Esophagus muscularis mucosa (tissue), 4 donors: ENCODE measurements around the gene C1QTNF5. TPM values are rescaled to one million over a fixed set of nuclear protein-coding genes. Genes with fewer than 3 reads are reported as not detected.

Source experiments
- DNase-seq: peaks from one replicate; pipeline ENCODE4 v3.0.0-alpha.2; 2017; ENCODE audit errors: extremely low spot score
- H3K27ac ChIP-seq, 4 donors: fragments of 200-600 bp; sonication (generic); replicated peaks in 1 of 4; 1 replicate in 3 of 4; 2 replicates in 1 of 4; pipeline ENCODE4 v1.5.1; 2016 to 2019; ENCODE audit warnings: mild to moderate bottlenecking in 1 of 4
- H3K27me3 ChIP-seq, 4 donors: fragments of 200-600 bp; sonication (generic); one replicate each; pipeline versions ENCODE4 v1.5.1 to v1.6.0; 2016 to 2019
- H3K36me3 ChIP-seq, 4 donors: fragments of 200-600 bp; sonication (generic); one replicate each; pipeline ENCODE4 v1.5.1; 2016 to 2019
- H3K4me1 ChIP-seq, 4 donors: fragments of 200-600 bp; sonication (generic); one replicate each; pipeline ENCODE4 v1.5.1; 2016 to 2019
- H3K4me3 ChIP-seq, 4 donors: fragments of 200-600 bp; sonication (generic); 1 replicate in 2 of 4; 2 replicates in 2 of 4; pipeline ENCODE4 v1.5.1; 2016 to 2019; ENCODE audit warnings: mild to moderate bottlenecking in 4 of 4, moderate library complexity in 1 of 4
- H3K9me3 ChIP-seq, 4 donors: fragments of 200-600 bp; sonication (generic); 1 replicate in 3 of 4; 2 replicates in 1 of 4; pipeline ENCODE4 v1.5.1; 2016 to 2019
- CTCF ChIP-seq, 3 experiments: fragments of 200-600 bp in 2 of 3; fragments of 450-650 bp in 1 of 3; sonication (generic) in 2 of 3; IDR thresholded peaks; one replicate each; pipeline ENCODE4 v1.5.1; 2017 to 2019; ENCODE audit warnings: antibody characterized with exemption in 3 of 3, mild to moderate bottlenecking in 2 of 3, moderate library complexity in 1 of 3
- EP300 ChIP-seq: sonication (generic); formaldehyde crosslinking; IDR thresholded peaks from one replicate; pipeline ENCODE4 v1.6.1; 2017; ENCODE audit warnings: antibody characterized with exemption
- POLR2A ChIP-seq: fragments of 450-650 bp; IDR thresholded peaks from one replicate; pipeline ENCODE4 v1.6.1; 2017; ENCODE audit warnings: antibody characterized with exemption, moderate library complexity, mild to moderate bottlenecking, low read depth
- POLR2AphosphoS5 ChIP-seq, 2 donors: sonication (generic); formaldehyde crosslinking; IDR thresholded peaks; one replicate each; pipeline ENCODE4 v1.6.1; 2017; ENCODE audit warnings: antibody characterized with exemption in 2 of 2
- WGBS: methylation state at CpG from one replicate; pipeline ENCODE4 v1.1.5; 2018; 5-methylcytosine and 5-hydroxymethylcytosine counted together
- intact Hi-C: fragments of 100-400 bp; cut with DNase I; formaldehyde crosslinking; loops from one replicate; pipeline ENCODE4 v1.15.1; 2023
- total RNA-seq, 4 donors: library from RNA; depleted of rRNA; stranded (reverse); fragments of >200 nt; gene quantifications; one replicate each; pipeline versions ENCODE4 v1.1.0 to v1.2.1, GENCODE V29; 2016

C1QTNF5 gene
- total RNA-seq, 4 donors from 2014 or later = 23.7 to 74.3 (median 51.6) TPM

- intact Hi-C loops = no loop called here
- H3K4me3 ChIP-seq = peak overlapping the region in 1 of 4 donors; percentile 77
- TF ChIP-seq POLR2A (no peak), CTCF (IDR thresholded peaks at IDR 0.05) (no peak), POLR2AphosphoS5 (IDR thresholded peaks at IDR 0.05) (no peak), EP300 (no peak)
- peaks cover 5 to 17% (median 12%) of the 10 kb centered on the region in 4 donors for H3K36me3 ChIP-seq
- H3K4me1 ChIP-seq = peaks cover 44 to 79% (median 75%) of the 10 kb centered on the region in 4 donors
- H3K9me3 ChIP-seq = no peaks in the 10 kb centered on the region
- peak overlapping the region; percentile 86 to 90 (median 88) for H3K27ac ChIP-seq
- 48% methylated on average over 8 of the region's 9 CpGs for WGBS
- no peaks in the 10 kb centered on the region for H3K27me3 ChIP-seq
- no peak for DNase-seq
Observed at GRCh38 chr11:119337581-119338317, 2.9 kb downstream of the C1QTNF5 start.

DNA sequence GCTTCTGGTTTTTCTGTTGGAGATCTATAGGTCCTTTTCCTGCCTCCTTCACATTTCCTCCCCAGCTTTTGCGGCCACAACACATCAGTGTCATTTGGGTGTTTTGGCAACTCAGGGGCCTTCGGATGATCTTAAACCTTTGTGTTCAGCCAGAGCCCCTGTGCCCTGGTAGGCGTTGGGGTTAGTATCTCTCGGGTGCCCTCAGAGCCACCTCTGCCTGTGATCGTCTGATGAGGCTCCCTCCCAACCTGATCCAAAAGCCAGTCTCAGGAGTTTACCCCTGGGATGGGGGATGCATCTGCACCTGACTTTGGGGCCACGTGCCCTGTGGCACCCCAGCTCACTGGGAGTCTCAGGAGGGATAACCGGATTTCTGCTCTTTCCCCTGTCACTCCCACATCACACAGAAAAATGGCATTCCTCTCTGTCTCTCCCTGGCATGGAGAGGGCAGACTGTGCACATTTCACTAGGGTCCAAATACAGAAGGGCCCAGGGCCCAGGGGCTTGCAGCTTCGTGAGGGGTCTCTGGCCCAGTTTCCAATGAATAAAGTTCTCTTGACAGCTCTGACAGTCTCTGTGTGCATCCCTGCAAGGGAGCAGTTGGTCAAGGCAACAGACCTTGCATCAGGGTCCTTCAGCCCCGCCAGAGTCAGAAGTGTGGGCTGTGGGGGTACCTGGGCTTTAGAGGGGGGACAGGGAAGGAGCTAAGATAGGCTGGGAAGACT is 3.8 kb downstream of the C1QTNF5 start:
- 79% methylated on average over 8 of the region's 9 CpGs for WGBS
- peak overlapping the region; percentile 86 to 90 (median 88) for H3K27ac ChIP-seq
- intact Hi-C loops = no loop called here

GRCh38 chr11:119335655-119336543 is 4.8 kb downstream of the C1QTNF5 start:
- Histone ChIP-seq H3K4me3 (peak overlapping the region in 3 of 4 donors; percentile 93 to 95 (median 94)), H3K36me3 (peaks cover 5 to 17% (median 12%) of the 10 kb centered on the region in 4 donors), H3K9me3 (no peaks in the 10 kb centered on the region), H3K27ac (peak overlapping the region in 2 of 4 donors; percentile 93 to 94), H3K4me1 (peaks cover 35 to 69% (median 66%) of the 10 kb centered on the region in 4 donors), H3K27me3 (no peaks in the 10 kb centered on the region)
- no peak for TF ChIP-seq POLR2A
- TF ChIP-seq CTCF (IDR thresholded peaks at IDR 0.05) = no peak
- TF ChIP-seq EP300 = no peak
- no peak for TF ChIP-seq POLR2AphosphoS5 (IDR thresholded peaks at IDR 0.05)
- WGBS = 79% methylated on average over 21 of the region's 30 CpGs
- no peak for DNase-seq
- intact Hi-C loops = no loop called here

More for the DNA sequence above, 3.8 kb downstream of the C1QTNF5 start:
- peaks cover 44 to 79% (median 75%) of the 10 kb centered on the region in 4 donors for H3K4me1 ChIP-seq
- DNase-seq = no peak
- H3K36me3 ChIP-seq = peaks cover 5 to 17% (median 12%) of the 10 kb centered on the region in 4 donors
- H3K4me3 ChIP-seq = no peak overlapping the region
- no peak for TF ChIP-seq EP300
- no peak for TF ChIP-seq POLR2AphosphoS5 (IDR thresholded peaks at IDR 0.05)
- no peak for TF ChIP-seq POLR2A
- TF ChIP-seq CTCF (IDR thresholded peaks at IDR 0.05) = no peak
- H3K27me3 ChIP-seq = no peaks in the 10 kb centered on the region
- no peaks in the 10 kb centered on the region for H3K9me3 ChIP-seq

GRCh38 chr11:119335091-119335654 is 5.5 kb downstream of the C1QTNF5 start:
- Histone ChIP-seq H3K4me1 (peaks cover 33 to 62% (median 58%) of the 10 kb centered on the region in 4 donors), H3K36me3 (peaks cover 5 to 17% (median 12%) of the 10 kb centered on the region in 4 donors), H3K27ac (peak overlapping the region; percentile 87 to 94 (median 92)), H3K9me3 (no peaks in the 10 kb centered on the region), H3K4me3 (peak overlapping the region; percentile 82 to 95 (median 94)), H3K27me3 (no peaks in the 10 kb centered on the region)
- intact Hi-C loops = no loop called here
- TF ChIP-seq CTCF (IDR thresholded peaks at IDR 0.05) = no peak
- TF ChIP-seq EP300 = no peak
- TF ChIP-seq POLR2A = no peak
- no peak for TF ChIP-seq POLR2AphosphoS5 (IDR thresholded peaks at IDR 0.05)
- no peak for DNase-seq
- 67% methylated on average over 11 of the region's 15 CpGs for WGBS
